Mucosa of rectum (tissue), 2 donors: ENCODE results near the gene DNAJA1.
"Not testable (repeated sequence)": the region's sequence is repeated elsewhere in the genome, so short reads cannot be mapped to it uniquely, and the experiment has no call there.

Experiments
- H3K27ac ChIP-seq, 2 donors: one replicate each; pipeline ENCODE4 v1.7.0; 2013; ENCODE audit warnings: inconsistent platforms in 2 of 2, low read depth in 2 of 2, low read length in 2 of 2
- H3K27me3 ChIP-seq, 2 donors: one replicate each; pipeline ENCODE4 v1.7.0; 2013; ENCODE audit warnings: low read length in 2 of 2; ENCODE audit not compliant: control insufficient read depth in 2 of 2, insufficient read depth in 2 of 2
- H3K36me3 ChIP-seq, 2 donors: one replicate each; pipeline ENCODE4 v1.7.0; 2013; ENCODE audit warnings: low read length in 2 of 2; ENCODE audit not compliant: control insufficient read depth in 2 of 2, insufficient read depth in 2 of 2
- H3K4me1 ChIP-seq, 2 donors: one replicate each; pipeline ENCODE4 v1.7.0; 2013; ENCODE audit warnings: low read length in 2 of 2, mild to moderate bottlenecking in 1 of 2; ENCODE audit not compliant: control insufficient read depth in 2 of 2, insufficient read depth in 2 of 2
- H3K4me3 ChIP-seq, 2 donors: one replicate each; pipeline ENCODE4 v1.7.0; 2013; ENCODE audit warnings: low read length in 2 of 2
- H3K9ac ChIP-seq, 2 donors: one replicate each; pipeline ENCODE4 v1.7.0; 2013; ENCODE audit warnings: low read length in 2 of 2, low read depth in 1 of 2, mild to moderate bottlenecking in 1 of 2
- H3K9me3 ChIP-seq, 2 donors: one replicate each; pipeline ENCODE4 v1.7.0; 2013; ENCODE audit warnings: low read length in 2 of 2; ENCODE audit not compliant: control insufficient read depth in 2 of 2
- donor health status: healthy.
- donor health status: Normal muscosa, but diverticular disease.

The DNAJA1 gene

DNA sequence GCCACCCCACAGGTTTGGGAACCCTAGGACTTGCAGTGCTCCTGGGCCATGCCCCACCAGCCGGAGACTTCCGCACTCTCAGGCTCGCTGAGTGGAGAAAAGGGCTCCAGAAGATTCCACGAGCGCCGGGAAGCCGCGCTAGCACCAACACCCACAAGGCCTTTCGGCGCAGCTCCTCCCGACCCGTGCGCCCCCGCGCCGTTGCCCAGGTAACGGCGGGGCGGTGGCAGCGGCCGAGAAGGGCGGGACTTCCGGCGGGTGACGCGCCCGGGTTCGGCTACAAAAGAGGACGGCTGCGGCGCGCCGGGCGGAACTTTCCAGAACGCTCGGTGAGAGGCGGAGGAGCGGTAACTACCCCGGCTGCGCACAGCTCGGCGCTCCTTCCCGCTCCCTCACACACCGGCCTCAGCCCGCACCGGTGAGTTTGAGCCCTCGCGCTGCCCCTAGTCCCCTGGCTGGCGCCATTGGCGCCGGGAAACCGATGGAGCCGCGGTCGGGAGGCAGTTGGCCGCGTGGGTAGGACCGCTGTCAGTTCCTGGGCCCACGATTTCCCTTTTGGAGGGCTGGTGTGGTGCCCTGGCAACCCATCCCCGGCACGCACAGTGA lies at the start of gene DNAJA1:
Gene DNAJA1, plus strand, starts transcription at position 308 of the 606 bp plus-strand sequence. CDS start 1,212 bp downstream, outside the sequence.
- Histone ChIP-seq H3K4me3 (peak within 1 kb of the TSS; percentile 94 to 100), H3K27ac (peak within 1 kb of the TSS; percentile 99 to 100), H3K27me3 (no peaks in the 10 kb centered on the region), H3K9ac (peak within 1 kb of the TSS; percentile 99 to 100), H3K4me1 (peaks cover 10 to 19% of the 10 kb centered on the region in 2 donors), H3K36me3 (peaks cover 16 to 37% of the 10 kb centered on the region in 2 donors), H3K9me3 (no peaks in the 10 kb centered on the region)

DNA sequence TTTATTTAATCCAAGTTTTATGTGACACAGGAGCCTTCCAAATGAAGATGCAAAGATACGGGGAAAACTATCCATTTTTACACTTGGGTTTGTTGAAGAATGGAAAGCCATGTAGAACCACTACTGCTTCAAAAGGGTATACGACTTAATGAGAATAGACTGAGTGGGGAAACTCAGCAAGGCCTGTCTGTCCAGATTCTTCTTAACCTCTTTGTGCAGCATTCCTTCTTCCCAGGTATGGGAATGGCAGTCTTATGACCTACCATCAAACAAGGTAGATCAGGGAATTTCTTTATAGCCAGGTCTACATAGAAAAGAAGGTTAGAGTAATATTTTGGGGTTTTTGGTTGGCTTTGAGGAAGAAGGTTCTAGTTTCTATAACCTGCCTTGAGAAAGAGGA lies 47.0 kb upstream of the DNAJA1 start:
- H3K36me3 ChIP-seq, result peaks cover 32 to 37% of the 10 kb centered on the region in 2 donors

DNA sequence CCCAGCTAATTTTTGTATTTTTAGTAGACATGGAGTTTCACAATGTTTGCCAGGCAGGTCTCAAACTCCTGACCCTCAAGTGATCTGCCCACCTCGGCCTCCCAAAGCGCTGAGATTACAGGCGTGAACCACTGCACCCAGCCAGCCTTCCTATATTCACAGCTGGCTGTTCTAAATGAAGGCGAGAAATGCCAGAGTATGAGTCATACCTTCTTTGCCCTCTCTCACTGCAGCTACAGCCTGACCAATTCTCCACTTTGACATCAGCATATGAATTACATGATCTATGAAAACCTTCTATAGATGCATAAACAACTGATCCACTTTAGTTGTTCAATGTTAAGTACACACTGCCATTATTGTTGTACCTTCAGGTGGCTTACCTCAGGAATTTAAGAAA lies 38.1 kb upstream of the DNAJA1 start:
- Histone ChIP-seq H3K36me3 (peaks cover 35 to 54% of the 10 kb centered on the region in 2 donors), H3K9ac (no peak overlapping the region), H3K4me3 (no peak overlapping the region), H3K9me3 (no peaks in the 10 kb centered on the region), H3K27ac (no peak overlapping the region), H3K4me1 (no peaks in the 10 kb centered on the region), H3K27me3 (no peaks in the 10 kb centered on the region)

More for the DNA sequence above, 47.0 kb upstream of the DNAJA1 start:
- H3K27ac ChIP-seq, result no peak overlapping the region
- H3K9ac ChIP-seq, result no peak overlapping the region
- no peaks in the 10 kb centered on the region for H3K9me3 ChIP-seq
- no peaks in the 10 kb centered on the region for H3K27me3 ChIP-seq
- no peak overlapping the region for H3K4me3 ChIP-seq
- no peaks in the 10 kb centered on the region for H3K4me1 ChIP-seq

DNA sequence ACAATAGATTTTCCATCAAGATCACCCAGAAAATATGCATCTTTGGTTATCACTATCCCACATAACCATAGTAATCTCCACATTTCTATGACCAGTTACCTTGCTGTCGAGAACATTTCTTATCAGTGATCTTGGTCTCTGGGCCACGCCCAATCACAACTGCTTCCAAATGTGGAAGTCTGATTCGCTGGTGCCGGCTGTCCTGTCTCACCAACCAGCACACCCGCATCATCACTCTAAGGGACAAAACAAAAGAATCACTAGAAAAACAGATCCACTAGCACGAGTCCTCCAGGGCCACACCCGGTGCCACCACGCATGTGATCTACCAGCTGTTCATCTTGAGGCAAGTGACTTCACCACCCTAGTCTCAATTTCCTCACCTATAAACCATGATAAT lies 35.4 kb upstream of the DNAJA1 start:
- H3K9me3 ChIP-seq, result no peaks in the 10 kb centered on the region
- H3K27ac ChIP-seq, result no peak overlapping the region
- H3K36me3 ChIP-seq, result peaks cover 30 to 36% of the 10 kb centered on the region in 2 donors
- no peaks in the 10 kb centered on the region for H3K4me1 ChIP-seq
- no peak overlapping the region for H3K9ac ChIP-seq
- no peaks in the 10 kb centered on the region for H3K27me3 ChIP-seq
- H3K4me3 ChIP-seq, result no peak overlapping the region

DNA sequence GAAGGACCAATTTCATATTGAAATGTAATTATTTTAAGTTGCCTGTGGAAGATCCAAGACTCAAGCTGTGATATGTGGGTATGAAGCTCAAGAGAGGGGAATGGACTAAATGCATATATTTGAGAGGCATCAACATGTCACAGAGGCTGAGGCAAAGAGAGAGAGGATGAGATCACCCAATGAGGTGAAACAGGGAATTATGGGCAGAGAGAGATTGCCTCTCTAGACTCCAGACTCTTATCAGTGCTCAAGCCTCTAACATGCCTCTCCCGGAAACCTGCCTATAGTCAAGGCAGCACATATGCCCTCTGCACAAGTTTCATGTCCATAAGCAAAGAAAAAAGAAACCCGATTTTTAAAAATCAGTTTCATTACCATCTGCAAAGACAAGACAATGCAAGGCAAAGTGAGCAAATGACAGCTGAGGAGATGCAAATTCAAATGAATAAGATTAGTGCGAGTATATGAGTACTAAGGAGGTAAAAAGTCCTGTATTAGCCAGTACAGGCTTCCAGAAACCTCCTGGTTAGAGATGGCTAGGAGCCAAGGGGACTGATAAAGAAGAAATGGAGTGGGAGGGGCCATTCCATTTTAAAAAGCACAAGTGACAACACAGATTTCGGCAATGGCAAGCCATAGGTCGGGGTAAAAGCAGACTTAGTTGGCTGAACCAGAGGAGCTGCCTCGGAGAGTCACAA lies 33.0 kb upstream of the DNAJA1 start:
- H3K27me3 ChIP-seq, result no peaks in the 10 kb centered on the region
- no peak overlapping the region for H3K9ac ChIP-seq
- no peaks in the 10 kb centered on the region for H3K4me1 ChIP-seq
- H3K4me3 ChIP-seq, result no peak overlapping the region
- peaks cover 29 to 34% of the 10 kb centered on the region in 2 donors for H3K36me3 ChIP-seq
- H3K9me3 ChIP-seq, result no peaks in the 10 kb centered on the region
- no peak overlapping the region for H3K27ac ChIP-seq

DNA sequence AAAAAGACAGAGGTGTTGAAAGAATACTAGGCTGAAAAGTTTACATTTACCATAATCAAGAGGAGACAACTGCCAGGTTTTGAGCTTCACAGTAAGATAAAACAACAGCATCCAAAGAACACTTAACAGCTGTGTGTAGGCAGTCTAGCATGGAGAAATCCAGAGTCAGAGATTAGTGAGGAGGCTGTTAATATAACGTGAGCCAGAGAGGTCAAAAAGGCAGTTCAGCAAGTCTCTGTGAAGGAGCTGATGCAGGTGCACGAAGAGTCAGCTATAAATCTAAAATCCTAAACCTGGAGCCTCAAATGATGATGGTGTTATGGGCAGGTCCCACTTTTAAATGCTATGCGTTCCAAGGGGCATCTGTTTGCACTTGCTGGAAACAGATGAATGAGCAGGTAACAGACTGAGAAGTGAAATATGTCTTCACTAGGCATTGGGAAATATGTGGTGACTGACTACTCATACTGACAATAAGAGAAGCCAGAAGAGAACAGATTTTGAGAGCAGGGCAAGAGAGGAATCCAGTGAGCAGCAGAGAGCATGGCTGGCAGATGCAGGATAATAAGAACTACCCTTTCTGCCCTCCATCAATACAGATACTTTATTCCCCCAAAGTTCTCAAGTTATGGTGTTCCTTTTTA lies 32.4 kb upstream of the DNAJA1 start:
- H3K27ac ChIP-seq, result no peak overlapping the region
- H3K4me3 ChIP-seq, result no peak overlapping the region
- no peak overlapping the region for H3K9ac ChIP-seq
- H3K36me3 ChIP-seq, result peaks cover 22 to 31% of the 10 kb centered on the region in 2 donors
- H3K9me3 ChIP-seq, result no peaks in the 10 kb centered on the region
- H3K4me1 ChIP-seq, result no peaks in the 10 kb centered on the region
- no peaks in the 10 kb centered on the region for H3K27me3 ChIP-seq

DNA sequence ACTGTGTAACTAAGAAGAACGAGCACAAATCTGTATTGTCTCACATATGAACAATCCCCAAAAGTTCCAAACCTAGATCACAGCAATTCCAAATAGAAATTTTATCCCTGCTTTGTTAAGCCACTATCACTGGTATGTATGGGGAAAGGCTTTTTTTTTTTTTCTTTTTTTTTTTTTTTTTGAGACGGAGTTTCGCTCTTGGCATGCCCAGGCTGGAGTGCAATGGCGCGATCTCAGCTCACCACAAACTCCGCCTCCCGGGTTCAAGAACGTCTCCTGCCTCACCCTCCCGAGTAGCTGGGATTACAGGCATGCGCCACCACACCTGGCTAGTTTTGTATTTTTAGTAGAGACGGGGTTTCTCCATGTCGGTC lies 24.4 kb upstream of the DNAJA1 start:
- H3K27ac ChIP-seq, result peak overlapping the region; percentile 87 to 91
- H3K4me1 ChIP-seq, H3K27me3 ChIP-seq, H3K9me3 ChIP-seq: not testable (repeated sequence)
- peaks cover 8 to 14% of the 10 kb centered on the region in 2 donors for H3K36me3 ChIP-seq
- H3K9ac ChIP-seq, result peak overlapping the region; percentile 84 to 90
- peak overlapping the region; percentile 98 to 100 for H3K4me3 ChIP-seq

DNA sequence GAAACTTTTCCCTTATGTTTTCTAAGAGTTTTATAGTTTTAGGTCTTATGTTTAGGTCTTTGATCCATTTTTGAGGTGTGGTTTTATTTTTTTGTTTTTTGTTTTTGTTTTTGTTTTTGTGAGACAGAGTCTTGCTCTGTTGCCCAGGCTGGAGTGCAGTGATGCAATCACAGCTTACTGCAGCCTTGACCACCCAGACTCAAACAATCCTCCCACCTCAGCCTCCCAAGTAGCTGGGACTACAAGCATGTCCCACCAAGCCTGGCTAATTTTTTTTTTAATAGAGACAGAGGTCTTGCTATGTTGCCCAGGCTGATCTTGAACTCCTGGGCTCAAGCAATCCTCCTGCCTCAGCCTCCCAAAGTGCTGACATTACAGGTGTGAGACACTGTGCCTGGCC lies 19.7 kb upstream of the DNAJA1 start:
- H3K4me1 ChIP-seq, H3K27ac ChIP-seq, H3K4me3 ChIP-seq, H3K36me3 ChIP-seq, H3K9ac ChIP-seq, H3K9me3 ChIP-seq, H3K27me3 ChIP-seq: not testable (repeated sequence)

DNA sequence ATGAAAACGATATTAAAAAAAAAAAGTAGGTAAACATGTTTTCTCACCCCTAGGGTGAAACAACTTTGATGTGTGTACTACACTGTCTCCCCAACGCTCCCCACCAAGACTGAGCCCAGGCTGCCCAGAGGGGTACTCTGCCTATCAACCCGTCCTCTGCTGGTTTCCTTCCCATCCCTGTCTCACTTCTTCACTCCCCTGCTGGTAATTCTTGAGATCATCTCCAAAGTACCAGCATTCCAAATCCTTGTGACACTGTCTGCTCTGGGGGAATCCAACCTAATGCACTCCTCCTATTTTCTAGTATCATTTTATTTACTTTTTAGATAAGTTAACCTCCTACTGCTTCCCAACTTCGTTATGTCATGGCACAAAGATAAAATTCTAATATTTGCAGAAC lies 17.3 kb upstream of the DNAJA1 start:
- Histone ChIP-seq H3K9me3 (no peaks in the 10 kb centered on the region), H3K4me3 (no peak overlapping the region), H3K4me1 (no peaks in the 10 kb centered on the region), H3K27ac (no peak overlapping the region), H3K27me3 (no peaks in the 10 kb centered on the region), H3K9ac (no peak overlapping the region), H3K36me3 (no peaks in the 10 kb centered on the region)

DNA sequence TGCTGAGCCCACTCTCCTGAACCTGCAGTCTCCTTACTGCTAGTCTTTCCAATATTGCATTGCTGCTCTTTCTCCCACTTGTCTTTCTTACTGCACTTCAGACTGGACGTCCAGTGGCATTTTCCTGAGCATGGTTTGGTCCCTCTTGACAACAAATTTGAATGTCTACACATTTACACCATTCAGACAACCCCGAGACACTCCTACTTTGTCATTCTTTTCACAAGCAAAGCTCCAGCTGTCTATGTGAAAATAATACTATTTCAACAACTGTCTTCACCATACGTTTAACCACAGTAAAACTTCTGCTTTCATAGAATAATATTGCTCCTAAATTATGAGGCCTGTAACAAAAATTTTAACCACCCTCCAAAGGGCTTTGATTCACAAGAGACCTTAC lies 13.2 kb upstream of the DNAJA1 start:
- no peaks in the 10 kb centered on the region for H3K36me3 ChIP-seq
- no peaks in the 10 kb centered on the region for H3K27me3 ChIP-seq
- no peak overlapping the region for H3K4me3 ChIP-seq
- H3K27ac ChIP-seq, result no peak overlapping the region
- H3K4me1 ChIP-seq, result no peaks in the 10 kb centered on the region
- no peaks in the 10 kb centered on the region for H3K9me3 ChIP-seq
- H3K9ac ChIP-seq, result no peak overlapping the region
